GM19328 (cell line): Measurements from ENCODE around the gene GSTP1.

ENCODE experiments used
- ATAC-seq: cut with Tn5 transposase; IDR thresholded peaks from one replicate; pipeline ENCODE4 v1.9.1; 2021; ENCODE audit warnings: mild to moderate bottlenecking, moderate library complexity; ENCODE audit not compliant: unreplicated experiment

The GSTP1 gene

DNA sequence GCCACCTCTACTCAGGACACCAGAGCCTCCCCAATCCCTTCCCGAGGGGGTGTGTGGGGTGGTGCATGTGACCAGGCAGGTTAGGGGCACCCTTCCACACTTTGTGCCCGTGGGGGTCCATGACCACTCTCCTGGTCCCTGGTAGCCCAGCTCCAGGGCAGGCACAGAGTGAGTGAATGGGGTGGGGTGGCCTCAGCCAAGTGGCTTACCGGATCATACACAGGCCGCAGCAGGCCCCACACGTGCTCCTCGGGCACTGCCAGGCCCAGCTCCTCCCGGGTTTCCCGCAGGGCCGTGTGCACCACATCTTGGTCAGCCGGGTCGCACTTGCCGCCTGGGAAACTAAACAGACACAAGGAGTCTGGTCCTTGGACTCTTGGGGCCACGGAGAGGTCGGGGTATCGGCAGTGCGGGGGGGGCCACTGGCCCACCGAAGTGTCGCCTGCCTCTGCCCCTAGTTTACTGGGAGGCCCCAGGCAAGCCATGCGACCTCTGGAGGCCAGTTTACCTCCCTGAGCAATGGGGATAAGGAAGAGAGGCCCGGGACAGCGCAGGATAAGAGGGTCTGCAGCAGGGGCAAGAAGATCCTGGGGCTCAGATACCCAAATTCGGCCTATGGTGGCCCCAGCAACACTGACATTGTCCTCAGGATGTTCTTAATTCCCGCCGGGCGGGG is 45.2 kb downstream of the GSTP1 start:
- no peak for ATAC-seq

GRCh38 chr11:67629386-67630227 is 46.0 kb downstream of the GSTP1 start, which contains the start of gene NUDT8:
Gene NUDT8 (minus strand): TSS chr11:67629937. CDS start chr11:67629911, 26 bp downstream.
- peak; percentile 48 for ATAC-seq

GRCh38 chr11:67630228-67630942 is 46.8 kb downstream of the GSTP1 start:
- peak; percentile 64 for ATAC-seq

- ATAC-seq = no peak
Measured at GRCh38 chr11:67630943-67631331, 47.3 kb downstream of the GSTP1 start.

DNA sequence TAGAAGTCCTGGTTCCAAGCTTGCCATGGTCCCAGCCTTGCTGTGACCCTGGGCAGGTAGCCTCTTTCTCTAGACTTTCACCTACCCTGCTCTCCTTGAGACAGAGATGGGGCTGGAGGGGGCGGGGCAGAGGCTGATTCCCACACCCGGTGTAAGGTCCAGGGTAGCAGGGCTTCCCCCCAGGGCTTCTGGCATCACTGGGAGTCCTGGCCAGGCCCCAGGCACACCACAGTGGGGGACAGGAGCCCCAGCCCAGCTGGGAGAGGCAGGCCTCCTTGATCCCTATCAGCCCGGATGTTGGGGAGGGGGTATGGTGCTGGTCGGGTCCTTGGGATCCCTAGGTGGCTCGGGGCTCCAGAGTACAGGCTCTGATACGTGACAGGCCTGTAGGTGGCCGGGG is 47.8 kb downstream of the GSTP1 start:
- ATAC-seq = no peak

- ATAC-seq = no peak
Measured at GRCh38 chr11:67631853-67632174, 48.2 kb downstream of the GSTP1 start.

- ATAC-seq = no peak
Measured at GRCh38 chr11:67632175-67632981, 48.8 kb downstream of the GSTP1 start.

DNA sequence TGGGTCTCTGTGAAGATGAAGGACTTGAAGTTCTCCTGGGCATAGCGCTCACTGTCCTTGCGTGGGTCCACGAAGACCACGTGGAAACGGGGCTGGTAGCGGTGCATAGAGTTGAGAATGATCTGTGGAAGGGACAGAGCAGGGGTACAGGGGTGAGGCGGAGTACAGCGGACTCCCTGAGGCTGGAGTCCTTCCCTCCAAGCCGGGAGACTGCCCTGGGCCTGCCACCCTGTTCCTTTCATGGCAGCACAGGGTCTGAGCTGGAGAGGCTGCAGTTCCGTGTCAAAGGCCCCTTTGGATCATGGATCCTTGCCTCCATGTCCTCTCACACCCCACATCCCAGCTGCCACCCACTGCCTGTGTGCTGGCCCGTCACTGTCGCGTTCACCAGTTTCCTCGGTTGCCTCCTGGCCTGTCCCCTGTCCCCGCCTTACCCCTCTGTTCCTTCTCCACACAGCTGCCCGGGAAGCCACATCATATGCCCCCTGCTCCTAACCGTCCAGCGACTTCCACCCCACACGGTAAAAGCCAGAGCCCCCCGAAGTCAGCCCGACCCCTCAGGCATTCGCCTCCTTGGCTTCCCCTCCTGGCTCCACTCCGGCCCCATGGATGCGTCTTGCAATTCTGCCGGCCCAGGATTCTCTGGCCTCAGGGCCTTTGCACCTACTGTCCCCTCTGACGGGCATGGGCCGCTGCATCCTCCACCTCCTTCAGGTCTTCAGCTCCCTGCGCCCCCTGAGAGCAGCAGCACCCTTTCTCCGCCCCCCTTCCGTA is 49.6 kb downstream of the GSTP1 start:
- no peak for ATAC-seq

DNA sequence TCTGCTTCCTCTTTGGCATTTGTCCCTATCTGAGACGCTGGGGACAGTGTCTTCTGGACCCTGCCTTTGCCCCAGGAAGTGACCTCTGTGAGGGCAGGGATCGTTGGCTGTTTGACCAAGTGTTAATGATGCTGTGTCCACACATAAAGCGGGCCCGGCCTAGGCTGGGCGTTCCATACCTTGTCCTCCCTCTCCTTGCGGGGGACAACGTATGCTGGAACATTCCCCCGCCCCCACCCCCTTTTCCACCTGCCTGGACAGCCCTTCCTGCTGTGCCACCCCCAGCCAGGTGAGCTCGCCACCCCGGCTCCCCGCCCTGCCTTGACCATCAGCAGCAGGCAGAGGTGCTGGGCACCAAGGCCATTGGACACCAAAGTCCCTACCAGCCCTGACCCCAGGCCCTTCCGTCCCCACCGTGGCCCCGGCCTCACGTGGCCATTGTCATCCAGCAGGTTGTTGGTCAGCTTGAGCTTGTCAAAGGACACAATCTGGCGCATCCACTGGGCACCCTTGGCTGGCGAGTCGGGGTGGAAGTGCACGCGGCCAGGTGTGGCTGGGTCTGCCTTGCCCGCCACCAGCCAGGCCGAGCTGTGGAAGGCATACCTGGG is 50.2 kb downstream of the GSTP1 start:
- no peak for ATAC-seq

GRCh38 chr11:67634366-67635230 is 51.0 kb downstream of the GSTP1 start:
- no peak for ATAC-seq

GRCh38 chr11:67635231-67635521 is 51.6 kb downstream of the GSTP1 start:
- ATAC-seq = no peak
